GM19452 (cell line): ENCODE measurements around the gene SHOC2.

Experiments
- ATAC-seq: cut with Tn5 transposase; IDR thresholded peaks from one replicate; pipeline ENCODE4 v1.9.1; 2021; ENCODE audit not compliant: unreplicated experiment

The SHOC2 gene

DNA sequence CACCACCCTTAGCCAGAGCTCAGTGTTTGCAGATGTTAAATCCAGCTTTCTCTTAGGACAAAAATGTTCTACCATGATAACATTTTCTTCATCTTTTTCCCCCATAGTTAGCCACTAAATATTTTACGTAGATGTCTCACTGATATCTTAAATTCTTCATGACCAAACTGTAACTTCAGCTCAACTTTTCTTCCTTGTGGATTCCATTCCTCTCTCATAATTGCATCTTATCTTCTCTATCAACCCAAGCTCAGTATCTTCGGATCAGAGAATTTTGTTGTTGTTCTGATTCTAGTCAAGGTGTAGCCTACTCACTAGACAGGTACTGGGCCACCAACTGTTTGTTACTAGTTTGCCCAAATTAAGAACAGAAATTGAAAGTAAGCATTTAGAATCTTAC lies 60.2 kb downstream of the SHOC2 start:
- ATAC-seq, result no peak

DNA sequence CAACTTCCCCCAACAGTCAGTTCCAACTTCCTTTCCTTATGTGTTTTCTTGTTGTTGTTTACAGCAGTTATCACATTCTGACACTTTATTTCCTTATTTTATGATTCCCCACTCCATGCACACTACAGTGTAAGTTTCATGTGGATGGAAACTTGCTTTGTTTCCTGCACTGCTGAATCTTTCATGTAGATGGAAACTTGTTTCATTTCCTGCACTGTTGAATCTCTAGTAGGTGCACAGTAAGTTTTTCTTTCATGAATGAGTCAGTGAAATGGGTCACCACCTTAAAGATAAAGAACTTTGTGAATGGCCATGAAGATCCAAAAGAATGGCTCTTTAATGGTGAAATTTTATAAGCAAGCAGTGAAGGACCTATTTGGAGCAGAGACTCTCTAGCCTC lies 61.4 kb downstream of the SHOC2 start:
- no peak for ATAC-seq

DNA sequence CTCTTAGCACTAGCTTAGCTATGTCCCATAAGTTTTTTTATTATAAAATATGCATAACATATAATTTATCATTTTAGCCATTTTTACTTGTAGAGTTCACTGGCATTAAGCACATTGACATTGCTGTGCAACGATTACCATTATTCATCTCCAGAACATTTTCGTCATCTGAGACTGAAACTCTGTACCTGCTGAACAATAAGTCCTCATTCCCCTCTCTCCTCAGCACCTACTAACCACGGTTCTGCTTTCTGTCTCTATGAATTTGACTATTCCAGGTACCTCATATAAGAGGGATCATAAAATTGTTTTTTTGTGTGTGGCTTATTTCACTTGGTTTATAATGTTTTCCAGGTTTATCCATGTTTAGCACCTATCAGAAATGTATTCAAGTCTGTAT lies 64.1 kb downstream of the SHOC2 start:
- ATAC-seq, result no peak

DNA sequence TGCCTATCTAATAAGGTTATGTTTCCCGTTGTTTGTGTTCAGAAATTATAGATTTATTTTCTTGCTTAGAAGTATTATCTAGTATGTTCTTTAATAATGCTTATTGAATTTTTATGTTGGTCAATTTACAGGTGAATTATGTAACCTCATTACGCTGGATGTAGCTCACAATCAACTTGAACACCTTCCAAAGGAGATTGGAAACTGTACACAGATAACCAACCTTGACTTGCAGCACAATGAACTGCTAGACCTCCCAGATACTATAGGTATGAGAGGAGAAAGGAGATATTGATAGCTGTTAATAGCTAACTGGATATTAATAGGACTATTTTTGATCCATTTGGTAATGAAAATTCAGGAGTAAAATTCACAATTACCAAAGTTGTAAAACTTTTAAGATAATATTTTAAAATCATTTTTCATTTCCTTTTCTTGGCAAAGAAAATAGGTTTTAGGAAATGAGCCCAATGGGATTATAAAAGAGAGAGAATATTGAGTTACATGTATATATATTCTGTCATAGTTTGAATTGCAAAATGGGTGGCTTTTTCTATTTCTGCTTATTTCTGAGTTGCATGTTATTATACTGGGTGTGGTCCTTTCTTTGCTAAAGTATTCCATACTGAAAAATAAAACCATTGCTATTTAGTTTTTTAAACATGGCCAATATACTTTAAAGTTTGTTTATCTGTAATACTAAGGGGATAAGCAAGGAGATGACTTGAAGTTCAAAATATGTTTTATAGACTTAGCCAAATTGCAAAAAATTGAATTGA lies 66.3 kb downstream of the SHOC2 start:
- no peak for ATAC-seq

DNA sequence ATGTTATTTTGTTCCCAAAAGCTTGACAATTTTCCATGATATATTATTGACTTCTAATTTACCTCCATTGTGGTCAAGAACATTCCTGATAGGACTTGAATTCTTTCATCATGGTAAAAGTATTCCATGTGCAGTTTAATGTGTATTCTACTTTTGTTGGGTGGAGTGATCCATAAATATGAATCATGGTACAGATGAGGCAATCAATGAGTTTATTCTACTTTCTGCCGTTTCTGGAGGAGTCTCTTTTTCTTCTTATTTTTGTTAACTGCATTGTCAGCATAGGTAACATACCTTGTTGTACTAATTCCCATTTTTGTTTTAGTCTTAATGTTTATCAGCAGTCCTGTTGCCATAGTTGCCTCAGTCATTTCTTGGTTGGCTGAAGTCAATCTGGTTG lies 69.6 kb downstream of the SHOC2 start:
- ATAC-seq, result no peak

DNA sequence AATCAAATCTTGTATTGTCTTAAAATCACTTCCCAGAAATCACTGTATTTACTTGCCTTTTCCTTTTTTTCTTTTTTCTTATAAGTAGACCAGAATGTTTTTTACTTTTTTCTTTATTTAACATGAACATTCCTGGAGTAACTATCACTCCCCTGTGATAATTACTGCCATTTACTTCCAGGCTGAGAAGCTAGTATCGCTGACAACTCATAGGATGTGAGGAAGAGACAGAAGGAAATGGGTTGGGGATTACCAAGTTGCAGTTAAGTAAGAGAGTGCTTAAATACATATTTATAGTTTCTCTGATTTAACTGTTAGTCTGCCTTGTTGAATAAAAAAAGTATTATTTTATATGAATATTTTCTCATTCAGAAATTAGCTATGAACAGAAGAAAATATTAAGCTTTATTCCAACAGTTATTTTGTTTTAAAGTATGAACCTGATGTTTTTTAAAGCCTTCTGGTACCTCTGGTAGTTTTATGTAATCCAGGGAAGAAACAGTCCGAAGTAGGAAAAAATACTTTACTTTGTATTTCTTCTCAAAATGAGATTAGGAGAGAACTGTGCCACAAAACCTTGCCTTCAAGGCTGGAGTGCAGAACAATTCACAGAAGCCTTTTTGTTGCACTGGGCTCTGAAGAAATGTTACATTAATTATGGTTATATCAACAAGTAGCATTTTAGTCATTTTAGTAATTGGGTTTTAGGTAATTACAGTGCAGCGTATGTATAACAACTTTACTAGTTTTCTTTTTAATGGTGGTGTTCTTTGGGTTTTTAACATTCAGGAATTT lies 72.8 kb downstream of the SHOC2 start:
- no peak for ATAC-seq

DNA sequence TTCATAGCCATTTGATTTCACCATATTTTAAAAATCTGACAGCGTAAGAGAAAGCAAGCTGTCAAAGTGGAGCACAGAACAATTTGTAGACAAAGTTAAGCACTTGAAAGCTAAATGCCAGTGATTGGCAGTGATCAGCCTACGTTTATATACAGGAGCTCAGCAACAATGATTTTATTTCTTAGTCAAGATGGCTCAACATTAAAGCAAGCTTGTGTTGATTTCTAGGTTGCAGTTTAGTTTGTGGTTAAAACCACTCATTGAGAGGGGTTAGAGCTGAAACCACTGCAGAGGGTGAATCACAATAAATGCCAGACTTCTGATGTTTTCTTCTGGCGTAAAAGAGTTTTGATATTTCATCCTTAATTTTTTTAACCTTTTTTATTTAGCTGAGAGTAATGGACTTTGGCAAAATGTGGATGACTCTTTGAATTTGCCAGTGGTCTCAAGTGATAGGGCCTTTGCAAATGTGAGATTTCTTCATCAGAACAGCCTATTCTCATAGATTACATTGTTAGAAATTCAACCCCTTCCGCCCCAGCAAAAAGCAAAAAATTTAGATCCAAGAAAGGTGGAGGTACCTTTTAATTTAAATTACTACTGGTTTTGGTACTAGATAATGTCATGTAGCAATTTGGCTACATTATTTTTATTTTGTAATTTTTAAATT lies 73.8 kb downstream of the SHOC2 start:
- no peak for ATAC-seq

DNA sequence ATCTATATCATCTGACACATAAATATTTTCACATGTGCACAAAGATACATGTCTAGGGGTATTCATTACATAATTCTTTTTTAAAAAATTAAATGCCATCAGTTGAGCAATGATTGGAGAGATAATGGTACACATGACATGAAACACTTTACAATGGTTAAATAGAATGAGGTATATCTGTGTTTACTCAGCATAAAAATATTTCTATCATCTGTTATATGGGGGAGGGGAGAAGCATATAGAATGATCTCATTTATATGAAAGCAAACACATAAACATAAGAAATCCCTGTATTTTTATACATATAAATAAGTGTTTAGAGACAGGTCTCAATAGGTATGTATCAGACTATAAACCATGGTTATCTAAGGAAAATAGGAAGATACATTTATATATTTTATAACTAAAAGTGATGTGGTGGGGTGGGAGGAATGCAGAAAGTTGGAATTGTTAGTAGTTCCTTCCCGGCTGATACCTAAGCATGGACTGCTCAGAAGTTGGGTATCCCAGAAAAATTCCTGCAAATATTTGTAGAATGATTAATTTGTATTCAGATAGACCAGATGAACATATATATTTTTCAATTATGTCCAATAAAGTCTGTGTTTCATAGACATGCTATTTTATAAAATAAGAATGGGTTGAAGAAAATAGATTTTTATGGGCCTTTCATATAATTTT lies 75.1 kb downstream of the SHOC2 start:
- no peak for ATAC-seq

DNA sequence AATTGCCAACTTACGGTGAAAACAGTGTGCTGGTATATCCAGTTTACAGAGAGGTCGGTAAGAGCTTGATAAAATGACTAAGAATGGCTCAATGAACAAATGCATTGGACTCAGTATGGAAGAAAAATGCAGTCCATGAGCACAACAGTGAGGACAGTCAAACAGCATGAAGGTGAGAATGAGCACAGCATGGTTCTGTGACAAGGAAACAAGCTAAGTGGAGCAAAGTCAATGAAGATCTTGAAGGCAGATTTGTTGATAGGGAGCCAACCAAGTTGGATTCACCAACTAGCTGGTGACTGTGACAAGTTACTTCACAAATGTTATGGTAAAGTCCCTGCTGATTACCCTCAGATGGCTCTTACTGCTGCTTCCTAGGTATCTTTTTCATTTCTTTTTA lies 75.9 kb downstream of the SHOC2 start:
- ATAC-seq, result no peak

DNA sequence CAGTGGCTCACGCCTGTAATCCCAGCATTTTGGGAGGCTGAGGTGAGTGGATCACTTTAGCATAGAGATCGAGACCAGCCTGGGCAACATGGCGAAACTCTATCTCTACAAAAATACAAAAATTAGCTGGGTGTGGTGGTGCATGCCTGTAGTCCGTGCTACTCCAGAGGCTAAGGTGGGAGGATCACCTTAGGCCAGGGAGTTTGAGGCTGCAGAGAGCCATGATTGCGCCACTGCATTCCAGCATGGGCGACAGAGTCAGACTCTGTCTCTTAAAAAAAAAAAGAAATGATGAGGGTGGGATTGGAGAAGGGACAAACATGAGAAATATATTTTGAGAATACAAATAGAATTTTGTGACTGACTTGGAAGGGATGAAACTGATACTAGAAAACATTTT lies 76.9 kb downstream of the SHOC2 start:
- ATAC-seq, result no peak

DNA sequence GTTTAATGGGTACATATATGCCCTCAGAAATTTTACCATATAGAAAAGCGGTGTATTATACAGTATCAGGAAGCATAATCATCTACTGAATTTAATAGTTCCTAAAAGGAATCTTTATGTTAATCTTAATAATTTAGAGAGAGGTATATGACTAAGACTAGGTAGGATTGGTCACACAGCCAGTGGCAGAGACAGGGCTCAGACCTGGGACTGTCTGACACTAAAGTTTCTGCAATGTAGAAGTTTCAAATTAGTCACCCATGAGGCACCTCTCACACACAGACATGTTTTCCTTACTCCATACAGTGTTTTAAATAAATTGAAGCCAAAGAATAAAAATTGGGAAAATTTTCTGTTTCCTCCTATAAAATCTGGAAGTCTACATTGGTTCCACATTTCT lies 84.6 kb downstream of the SHOC2 start:
- no peak for ATAC-seq

DNA sequence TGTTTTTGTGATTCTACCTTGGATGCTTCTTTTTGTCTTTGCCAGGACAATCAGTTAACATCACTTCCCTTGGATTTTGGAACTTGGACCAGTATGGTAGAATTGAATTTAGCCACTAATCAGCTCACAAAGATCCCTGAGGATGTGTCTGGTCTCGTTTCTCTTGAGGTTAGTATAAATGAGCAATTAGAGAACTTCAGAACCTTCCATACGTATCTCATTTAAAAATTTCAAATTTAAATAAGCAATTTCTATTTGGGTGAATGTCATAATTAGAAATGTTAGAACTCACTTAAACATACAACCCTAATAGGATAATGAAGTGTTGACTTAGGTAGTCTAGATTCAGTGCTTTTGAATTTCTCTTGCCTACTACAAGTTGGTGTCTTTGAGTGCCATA lies 88.1 kb downstream of the SHOC2 start:
- ATAC-seq, result no peak

DNA sequence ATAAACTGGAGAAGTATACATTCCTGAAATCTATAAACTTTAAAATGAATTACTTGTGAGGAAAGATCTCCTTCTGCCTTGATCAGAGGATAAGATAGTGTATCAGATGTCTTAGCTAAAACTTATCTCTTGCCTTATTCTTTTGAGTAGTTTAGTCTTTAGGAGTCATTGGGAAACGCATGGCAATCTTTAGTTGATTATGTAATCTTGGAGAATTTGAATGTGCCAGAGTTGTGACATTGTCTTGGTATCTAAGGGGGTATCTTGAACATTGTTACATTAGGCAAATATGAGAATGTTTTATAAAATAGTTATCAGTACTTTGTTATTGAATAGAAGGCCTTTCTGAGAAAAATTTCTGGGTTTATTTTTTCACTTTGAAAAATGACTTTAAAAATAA lies 95.8 kb downstream of the SHOC2 start:
- ATAC-seq, result no peak

DNA sequence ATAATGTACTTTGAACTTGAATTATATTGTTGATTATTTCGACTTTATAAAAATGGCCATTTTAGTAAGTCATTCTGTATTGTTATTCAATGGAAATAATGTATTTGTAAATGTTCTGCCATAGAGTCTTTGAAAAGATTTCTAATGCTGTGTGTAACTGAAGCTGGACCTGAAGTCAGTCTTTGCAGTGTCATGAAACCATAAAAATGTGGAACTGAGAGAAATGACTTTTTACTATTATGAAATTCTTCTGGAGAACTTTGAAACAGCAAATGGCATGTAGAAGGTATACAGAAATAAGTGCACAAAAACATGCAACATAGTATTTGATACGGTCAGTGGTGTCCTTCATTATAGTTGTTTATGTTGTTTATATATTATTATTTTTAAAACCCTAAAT lies 97.7 kb downstream of the SHOC2 start:
- no peak for ATAC-seq

DNA sequence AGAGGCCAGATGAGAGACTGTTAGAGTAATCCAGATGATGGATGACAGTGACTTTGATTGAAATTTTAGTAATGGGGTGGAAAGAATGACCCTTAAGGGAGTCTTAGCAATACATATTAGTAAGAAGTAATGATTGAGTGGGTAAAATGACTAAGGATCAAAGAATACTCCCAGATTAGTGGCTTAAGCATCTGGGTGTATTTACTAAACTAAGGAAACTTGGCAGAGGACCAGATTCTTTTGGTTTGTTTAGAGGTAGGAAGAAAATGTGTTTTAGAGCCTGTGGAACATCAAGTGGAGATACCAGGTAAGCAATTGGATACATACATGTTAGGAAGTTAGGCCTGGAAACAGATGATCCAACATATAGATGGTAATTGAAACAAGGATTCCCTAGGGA lies 98.6 kb downstream of the SHOC2 start:
- ATAC-seq, result no peak

DNA sequence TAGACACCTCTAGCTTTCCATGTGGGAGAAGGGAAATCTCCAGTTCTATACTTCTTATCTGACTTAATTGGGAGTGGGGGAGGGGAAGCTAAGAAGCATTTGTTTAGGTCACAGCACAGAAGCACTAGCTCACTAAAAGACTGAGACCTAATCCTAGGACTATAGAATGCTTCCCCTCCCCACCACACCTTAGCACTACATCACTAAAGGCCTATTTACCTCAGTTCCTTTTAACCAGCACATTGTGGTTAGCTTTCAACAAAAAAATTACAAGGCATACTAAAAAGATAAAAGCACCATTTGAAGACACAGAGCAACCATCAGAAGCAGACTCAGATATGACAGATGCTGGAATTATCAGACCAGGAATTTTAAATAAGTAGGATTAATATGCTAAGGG lies 103.7 kb downstream of the SHOC2 start:
- no peak for ATAC-seq

DNA sequence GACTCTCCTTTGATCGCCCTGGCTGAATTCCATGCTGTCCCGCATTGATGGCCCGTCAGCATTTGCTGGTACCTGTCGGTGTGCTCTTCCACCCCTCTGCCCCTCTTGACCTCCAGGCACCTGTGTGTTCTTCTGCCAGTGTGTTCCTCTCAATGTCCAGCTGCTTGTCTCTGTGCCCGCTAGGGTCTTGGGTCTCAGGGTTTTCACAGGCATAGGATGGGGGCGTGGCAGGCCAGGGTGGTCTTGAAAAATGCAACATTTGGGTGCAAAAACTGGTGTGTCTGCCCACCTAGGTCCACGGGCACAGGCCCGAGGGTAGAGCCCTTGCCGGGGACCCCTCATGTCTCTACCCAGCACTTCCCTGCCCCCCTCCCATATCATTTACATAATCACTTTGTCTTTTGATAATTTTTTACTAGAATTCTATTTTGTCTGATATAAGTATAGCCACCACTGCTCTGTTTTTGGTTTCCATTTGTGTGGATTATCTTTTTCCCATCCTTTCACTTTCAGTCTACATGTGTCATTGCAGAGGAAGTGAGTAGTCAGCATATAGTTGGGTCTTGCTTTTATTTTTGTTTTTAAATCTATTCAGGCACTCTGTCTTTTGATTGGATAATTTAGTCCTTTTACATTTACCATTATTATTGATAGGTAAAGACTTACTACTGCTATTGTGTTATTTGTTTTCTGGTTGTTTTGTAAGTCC lies 110.8 kb downstream of the SHOC2 start:
- no peak for ATAC-seq

DNA sequence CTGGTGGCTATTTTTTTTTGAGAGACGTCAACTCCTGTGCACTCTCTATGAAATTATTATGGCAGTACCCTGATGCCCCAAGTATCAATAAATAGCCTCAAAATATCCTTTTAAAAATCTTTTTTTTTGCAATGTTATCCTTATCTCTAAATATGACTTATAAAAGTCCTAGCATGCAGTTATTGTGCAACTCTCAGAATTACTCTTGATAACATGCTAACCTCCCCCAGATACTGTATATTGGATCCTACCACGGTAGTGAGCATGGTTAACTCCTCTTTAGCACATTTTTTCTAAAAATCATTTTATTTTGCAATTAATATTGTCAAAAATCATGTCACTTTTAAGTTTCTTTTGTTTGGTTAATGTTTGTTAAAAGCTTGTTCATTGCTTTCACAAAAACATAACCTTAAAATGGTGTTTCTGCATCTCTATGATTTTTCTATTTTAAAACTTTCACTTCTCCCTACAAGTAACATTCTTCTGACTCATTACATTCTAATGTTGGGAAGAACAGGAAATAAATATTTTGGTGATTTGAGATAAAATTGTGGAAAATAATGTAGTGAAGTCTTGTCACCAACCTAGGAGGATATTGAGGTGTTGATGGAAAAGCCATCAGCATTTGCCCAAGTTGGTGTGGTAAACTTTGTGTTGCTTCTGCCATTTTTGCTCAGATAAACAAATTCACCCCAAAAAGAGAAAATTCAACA lies 115.3 kb downstream of the SHOC2 start:
- no peak for ATAC-seq

DNA sequence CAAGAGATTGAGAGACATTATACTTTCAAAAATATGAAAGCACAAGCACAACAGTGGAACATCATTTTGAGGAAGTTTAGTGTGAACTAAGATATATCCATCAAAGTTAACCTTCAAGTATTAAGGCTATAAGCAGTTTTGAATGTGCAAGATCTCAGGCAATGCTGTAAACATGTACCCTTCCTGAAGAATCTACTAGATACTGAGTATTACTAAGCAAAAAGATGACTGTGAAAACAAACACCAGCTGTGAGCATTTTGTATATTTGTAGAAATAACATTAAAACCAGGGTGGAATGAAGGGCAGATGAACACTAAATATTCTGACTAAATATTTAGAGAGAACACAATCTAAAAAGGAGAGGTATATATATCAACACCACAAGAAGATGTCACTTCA lies 116.1 kb downstream of the SHOC2 start:
- no peak for ATAC-seq

DNA sequence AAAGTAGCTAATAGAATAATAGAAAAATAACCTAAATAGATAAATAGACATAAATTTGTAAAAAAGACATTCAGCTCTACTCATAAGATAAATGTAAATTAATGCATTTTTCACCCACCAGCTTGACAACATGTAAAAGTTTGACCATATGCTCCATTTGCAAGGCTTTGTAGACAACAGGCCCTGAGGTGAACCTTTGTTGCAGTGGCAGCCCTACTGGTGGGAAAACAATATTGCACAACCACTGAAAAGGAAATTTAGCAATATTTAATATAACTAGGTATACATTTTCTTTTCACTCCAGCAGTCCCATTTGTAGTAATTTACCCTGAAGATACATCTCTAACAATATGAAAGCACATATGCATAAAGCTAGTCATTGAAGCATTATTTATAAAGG lies 118.5 kb downstream of the SHOC2 start:
- no peak for ATAC-seq
